Smooth muscle cell (in vitro differentiated cells): ENCODE measurements around the gene P2RY6. TPM values are rescaled to one million over a fixed set of nuclear protein-coding genes. Genes with fewer than 3 reads are reported as not detected.

Experiments
- DNase-seq: peaks from one replicate; lab custom pipeline; 2025; ENCODE audit not compliant: unreplicated experiment; lab: John Stamatoyannopoulos, UW
- H2AFZ ChIP-seq: fragments of 200-600 bp; sonication (generic); 2 replicates; pipeline ENCODE4 v1.6.0; 2016; ENCODE audit warnings: antibody characterized with exemption, low read depth, mild to moderate bottlenecking
- H3F3A ChIP-seq: fragments of 200-600 bp; sonication (generic); 2 replicates; pipeline ENCODE4 v1.6.0; 2017; ENCODE audit warnings: antibody characterized with exemption, low read depth
- H3K27ac ChIP-seq: fragments of 200-600 bp; sonication (generic); 2 replicates; pipeline ENCODE4 v1.5.1; 2016; ENCODE audit warnings: low read depth, mild to moderate bottlenecking
- H3K27me3 ChIP-seq: fragments of 200-600 bp; sonication (generic); 2 replicates; pipeline ENCODE4 v1.6.1; 2016; ENCODE audit warnings: low read depth, mild to moderate bottlenecking
- H3K36me3 ChIP-seq: fragments of 200-600 bp; sonication (generic); 2 replicates; pipeline ENCODE4 v1.5.1; 2016; ENCODE audit warnings: low read depth
- H3K4me1 ChIP-seq: fragments of 200-600 bp; sonication (generic); 2 replicates; pipeline ENCODE4 v1.5.1; 2016; ENCODE audit warnings: low read depth
- H3K4me2 ChIP-seq: fragments of 200-600 bp; sonication (generic); 2 replicates; pipeline ENCODE4 v1.6.0; 2016; ENCODE audit warnings: mild to moderate bottlenecking
- H3K4me3 ChIP-seq: fragments of 200-600 bp; sonication (generic); 2 replicates; pipeline ENCODE4 v1.5.1; 2016; ENCODE audit warnings: mild to moderate bottlenecking
- H3K79me2 ChIP-seq: fragments of 200-600 bp; sonication (generic); 2 replicates; pipeline ENCODE4 v1.6.0; 2016; ENCODE audit warnings: low read depth, mild to moderate bottlenecking
- H3K9ac ChIP-seq: fragments of 200-600 bp; sonication (generic); 2 replicates; pipeline ENCODE4 v1.6.0; 2016; ENCODE audit warnings: low read depth
- H3K9me3 ChIP-seq: fragments of 200-600 bp; sonication (generic); replicated peaks from 2 replicates; pipeline ENCODE4 v1.5.1; 2016; ENCODE audit warnings: low read depth
- H4K20me1 ChIP-seq: fragments of 200-600 bp; sonication (generic); 2 replicates; pipeline ENCODE4 v1.6.0; 2016; ENCODE audit warnings: low read depth
- WGBS: methylation state at CpG from one replicate; pipeline ENCODE4 v1.1.7; 2016; ENCODE audit warnings: low lambda C conversion rate; 5-methylcytosine and 5-hydroxymethylcytosine counted together
- polyA plus RNA-seq: library from polyadenylated mRNA; unstranded; fragments of >200 nt; fragmentation: Nextera tagmentation; extraction: Ambion mirVana; gene quantifications from 2 replicates; pipeline ENCODE4 v1.2.1, GENCODE V29; 2016
- total RNA-seq: library from RNA; depleted of rRNA; stranded (reverse); fragments of >200 nt; gene quantifications from 2 replicates; pipeline ENCODE4 v1.2.3, GENCODE V29; 2014
- TF ChIP-seq, protein P1 (sequence below): fragments of 200-600 bp; sonication (generic); IDR thresholded peaks from 2 replicates; pipeline ENCODE4 v1.5.1; 2017; ENCODE audit warnings: borderline replicate concordance, mild to moderate bottlenecking, antibody characterized with exemption; ENCODE audit not compliant: insufficient read depth, poor library complexity, severe bottlenecking

The P2RY6 gene
- total and polyA plus RNA-seq, 2 experiments from 2014 or later, result 3.7 to 13.8 TPM

GRCh38 chr11:73312851-73313327 lies 40.8 kb downstream of the P2RY6 start:
- Histone ChIP-seq H3K27ac (peak overlapping the region; percentile 74), H3K9me3 (no peaks in the 10 kb centered on the region), H3K4me2 (peak overlapping the region; percentile 99), H3K27me3 (no peaks in the 10 kb centered on the region), H2AFZ (no peak overlapping the region), H3K79me2 (peaks cover 87% of the 10 kb centered on the region), H3K4me1 (peaks cover 71% of the 10 kb centered on the region), H3F3A (peaks cover 8% of the 10 kb centered on the region), H3K36me3 (no peaks in the 10 kb centered on the region), H3K9ac (peak overlapping the region; percentile 18), H4K20me1 (peaks cover 86% of the 10 kb centered on the region), H3K4me3 (peak overlapping the region; percentile 39)
- TF ChIP-seq, protein P1, sequence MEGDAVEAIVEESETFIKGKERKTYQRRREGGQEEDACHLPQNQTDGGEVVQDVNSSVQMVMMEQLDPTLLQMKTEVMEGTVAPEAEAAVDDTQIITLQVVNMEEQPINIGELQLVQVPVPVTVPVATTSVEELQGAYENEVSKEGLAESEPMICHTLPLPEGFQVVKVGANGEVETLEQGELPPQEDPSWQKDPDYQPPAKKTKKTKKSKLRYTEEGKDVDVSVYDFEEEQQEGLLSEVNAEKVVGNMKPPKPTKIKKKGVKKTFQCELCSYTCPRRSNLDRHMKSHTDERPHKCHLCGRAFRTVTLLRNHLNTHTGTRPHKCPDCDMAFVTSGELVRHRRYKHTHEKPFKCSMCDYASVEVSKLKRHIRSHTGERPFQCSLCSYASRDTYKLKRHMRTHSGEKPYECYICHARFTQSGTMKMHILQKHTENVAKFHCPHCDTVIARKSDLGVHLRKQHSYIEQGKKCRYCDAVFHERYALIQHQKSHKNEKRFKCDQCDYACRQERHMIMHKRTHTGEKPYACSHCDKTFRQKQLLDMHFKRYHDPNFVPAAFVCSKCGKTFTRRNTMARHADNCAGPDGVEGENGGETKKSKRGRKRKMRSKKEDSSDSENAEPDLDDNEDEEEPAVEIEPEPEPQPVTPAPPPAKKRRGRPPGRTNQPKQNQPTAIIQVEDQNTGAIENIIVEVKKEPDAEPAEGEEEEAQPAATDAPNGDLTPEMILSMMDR, result no peak
- WGBS, result 58% methylated on average over 6 of the region's 6 CpGs
- no peak for DNase-seq

GRCh38 chr11:73313652-73314051 lies 41.5 kb downstream of the P2RY6 start:
- H3K27me3 ChIP-seq, result no peaks in the 10 kb centered on the region
- H3F3A ChIP-seq, result peaks cover 8% of the 10 kb centered on the region
- peaks cover 93% of the 10 kb centered on the region for H4K20me1 ChIP-seq
- H3K36me3 ChIP-seq, result no peaks in the 10 kb centered on the region
- TF ChIP-seq, protein P1, result no peak
- H3K79me2 ChIP-seq, result peaks cover 95% of the 10 kb centered on the region
- DNase-seq, result no peak
- H3K27ac ChIP-seq, result peak overlapping the region; percentile 74
- H3K9ac ChIP-seq, result peak overlapping the region; percentile 18
- no peak overlapping the region for H2AFZ ChIP-seq
- H3K9me3 ChIP-seq, result no peaks in the 10 kb centered on the region
- WGBS, result 100% methylated on average over 1 of the region's 1 CpG
- peak overlapping the region; percentile 39 for H3K4me3 ChIP-seq
- H3K4me2 ChIP-seq, result peak overlapping the region; percentile 99
- peaks cover 71% of the 10 kb centered on the region for H3K4me1 ChIP-seq

- Histone ChIP-seq H3K4me3 (peak overlapping the region; percentile 39), H4K20me1 (peaks cover 95% of the 10 kb centered on the region), H3K4me1 (peaks cover 71% of the 10 kb centered on the region), H3K9ac (peak overlapping the region; percentile 49), H2AFZ (no peak overlapping the region), H3F3A (peaks cover 8% of the 10 kb centered on the region), H3K36me3 (no peaks in the 10 kb centered on the region), H3K4me2 (peak overlapping the region; percentile 99), H3K27ac (peak overlapping the region; percentile 74), H3K79me2 (peaks cover 100% of the 10 kb centered on the region), H3K27me3 (no peaks in the 10 kb centered on the region), H3K9me3 (no peaks in the 10 kb centered on the region)
- DNase-seq, result no peak
- WGBS, result 48% methylated on average over 11 of the region's 11 CpGs
- TF ChIP-seq, protein P1, result no peak
Measured at GRCh38 chr11:73314117-73314961, 42.2 kb downstream of the P2RY6 start.
